Esophagus muscularis mucosa (tissue), 4 donors: ENCODE results near the gene THBS3.

Experiments
- EP300 ChIP-seq: sonication (generic); formaldehyde crosslinking; IDR thresholded peaks from one replicate; pipeline ENCODE4 v1.6.1; 2017; ENCODE audit warnings: antibody characterized with exemption
- POLR2A ChIP-seq: fragments of 450-650 bp; IDR thresholded peaks from one replicate; pipeline ENCODE4 v1.6.1; 2017; ENCODE audit warnings: antibody characterized with exemption, moderate library complexity, mild to moderate bottlenecking, low read depth
- POLR2AphosphoS5 ChIP-seq, 2 donors: sonication (generic); formaldehyde crosslinking; IDR thresholded peaks; one replicate each; pipeline ENCODE4 v1.6.1; 2017; ENCODE audit warnings: antibody characterized with exemption in 2 of 2
- TF ChIP-seq, protein P1 (sequence below), 3 experiments: fragments of 200-600 bp in 2 of 3; fragments of 450-650 bp in 1 of 3; sonication (generic) in 2 of 3; IDR thresholded peaks; one replicate each; pipeline ENCODE4 v1.5.1; 2017 to 2019; ENCODE audit warnings: antibody characterized with exemption in 3 of 3, mild to moderate bottlenecking in 2 of 3, moderate library complexity in 1 of 3

DNA sequence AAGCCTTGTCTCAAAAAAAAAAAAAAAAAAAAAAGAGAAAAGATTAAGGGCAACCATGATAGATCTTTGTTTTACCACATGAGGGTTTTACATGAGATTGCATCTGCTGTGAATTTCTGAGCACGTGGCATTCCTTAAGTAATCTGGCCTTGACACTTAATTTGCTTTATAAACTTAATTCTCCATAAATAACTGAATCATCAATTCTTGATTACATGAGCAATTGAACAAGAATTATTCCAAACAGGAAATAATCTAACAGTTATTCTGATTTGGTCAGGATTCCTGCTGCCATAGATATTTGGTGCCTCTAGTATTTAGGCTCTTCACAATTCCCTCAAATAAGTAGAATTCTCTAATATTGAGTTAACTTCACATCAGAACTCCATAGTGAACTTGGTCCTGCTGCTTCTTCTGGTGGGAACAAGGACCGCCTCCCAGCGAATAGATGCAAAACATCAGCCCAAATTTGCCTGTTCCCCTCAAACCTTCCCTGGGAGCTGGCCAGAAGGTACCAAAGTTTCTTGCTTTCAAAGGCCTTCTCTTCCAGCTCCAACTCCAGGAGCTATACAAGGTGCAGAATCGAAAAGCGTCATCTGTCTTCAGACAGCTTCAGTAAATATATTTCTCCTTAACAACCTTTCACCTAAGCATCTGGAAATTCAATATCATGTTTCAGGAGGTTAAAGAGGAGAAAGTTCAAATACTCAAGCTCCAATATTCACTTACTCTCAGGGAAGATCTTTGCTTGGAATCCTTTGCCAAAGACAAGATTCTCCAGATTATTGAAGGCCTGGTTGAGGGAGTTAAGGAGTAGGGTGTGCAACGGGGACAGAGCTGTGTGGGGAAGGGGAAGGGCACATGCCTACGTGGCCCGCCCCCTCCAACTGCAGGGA is 35.6 kb downstream of the THBS3 start:
- TF ChIP-seq, protein P1, sequence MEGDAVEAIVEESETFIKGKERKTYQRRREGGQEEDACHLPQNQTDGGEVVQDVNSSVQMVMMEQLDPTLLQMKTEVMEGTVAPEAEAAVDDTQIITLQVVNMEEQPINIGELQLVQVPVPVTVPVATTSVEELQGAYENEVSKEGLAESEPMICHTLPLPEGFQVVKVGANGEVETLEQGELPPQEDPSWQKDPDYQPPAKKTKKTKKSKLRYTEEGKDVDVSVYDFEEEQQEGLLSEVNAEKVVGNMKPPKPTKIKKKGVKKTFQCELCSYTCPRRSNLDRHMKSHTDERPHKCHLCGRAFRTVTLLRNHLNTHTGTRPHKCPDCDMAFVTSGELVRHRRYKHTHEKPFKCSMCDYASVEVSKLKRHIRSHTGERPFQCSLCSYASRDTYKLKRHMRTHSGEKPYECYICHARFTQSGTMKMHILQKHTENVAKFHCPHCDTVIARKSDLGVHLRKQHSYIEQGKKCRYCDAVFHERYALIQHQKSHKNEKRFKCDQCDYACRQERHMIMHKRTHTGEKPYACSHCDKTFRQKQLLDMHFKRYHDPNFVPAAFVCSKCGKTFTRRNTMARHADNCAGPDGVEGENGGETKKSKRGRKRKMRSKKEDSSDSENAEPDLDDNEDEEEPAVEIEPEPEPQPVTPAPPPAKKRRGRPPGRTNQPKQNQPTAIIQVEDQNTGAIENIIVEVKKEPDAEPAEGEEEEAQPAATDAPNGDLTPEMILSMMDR (IDR thresholded peaks at IDR 0.05): no peak
- TF ChIP-seq POLR2A (no peak), EP300 (no peak), POLR2AphosphoS5 (IDR thresholded peaks at IDR 0.05) (no peak)
